Epithelial cell of proximal tubule (primary cell): ENCODE results near the gene VWA3B. TPM values are rescaled to one million over a fixed set of nuclear protein-coding genes. Genes with fewer than 3 reads are reported as not detected.

Experiments
- DNase-seq: peaks from one replicate; pipeline ENCODE4 v3.0.0-alpha.2; 2011; ENCODE audit warnings: low read depth
- H3K4me3 ChIP-seq: 2 replicates; pipeline ENCODE4 v1.5.1; 2011; ENCODE audit warnings: low read depth, mild to moderate bottlenecking, low read length
- total RNA-seq: library from RNA; depleted of rRNA; stranded (reverse); fragments of >200 nt; gene quantifications from 2 replicates; pipeline ENCODE4 v1.2.3, GENCODE V29; 2015
- TF ChIP-seq, protein P1 (sequence below): conservative IDR thresholded peaks from 2 replicates; pipeline ENCODE4 v1.5.1; 2012; ENCODE audit warnings: low read depth, mild to moderate bottlenecking, low read length

VWA3B gene
- total RNA-seq, 1 donor from 2014 or later, result not detected

GRCh38 chr2:98161186-98161585 is 74.2 kb downstream of the VWA3B start:
- TF ChIP-seq, protein P1, sequence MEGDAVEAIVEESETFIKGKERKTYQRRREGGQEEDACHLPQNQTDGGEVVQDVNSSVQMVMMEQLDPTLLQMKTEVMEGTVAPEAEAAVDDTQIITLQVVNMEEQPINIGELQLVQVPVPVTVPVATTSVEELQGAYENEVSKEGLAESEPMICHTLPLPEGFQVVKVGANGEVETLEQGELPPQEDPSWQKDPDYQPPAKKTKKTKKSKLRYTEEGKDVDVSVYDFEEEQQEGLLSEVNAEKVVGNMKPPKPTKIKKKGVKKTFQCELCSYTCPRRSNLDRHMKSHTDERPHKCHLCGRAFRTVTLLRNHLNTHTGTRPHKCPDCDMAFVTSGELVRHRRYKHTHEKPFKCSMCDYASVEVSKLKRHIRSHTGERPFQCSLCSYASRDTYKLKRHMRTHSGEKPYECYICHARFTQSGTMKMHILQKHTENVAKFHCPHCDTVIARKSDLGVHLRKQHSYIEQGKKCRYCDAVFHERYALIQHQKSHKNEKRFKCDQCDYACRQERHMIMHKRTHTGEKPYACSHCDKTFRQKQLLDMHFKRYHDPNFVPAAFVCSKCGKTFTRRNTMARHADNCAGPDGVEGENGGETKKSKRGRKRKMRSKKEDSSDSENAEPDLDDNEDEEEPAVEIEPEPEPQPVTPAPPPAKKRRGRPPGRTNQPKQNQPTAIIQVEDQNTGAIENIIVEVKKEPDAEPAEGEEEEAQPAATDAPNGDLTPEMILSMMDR, result no peak
- no peak for DNase-seq
- H3K4me3 ChIP-seq, result no peak overlapping the region

DNA sequence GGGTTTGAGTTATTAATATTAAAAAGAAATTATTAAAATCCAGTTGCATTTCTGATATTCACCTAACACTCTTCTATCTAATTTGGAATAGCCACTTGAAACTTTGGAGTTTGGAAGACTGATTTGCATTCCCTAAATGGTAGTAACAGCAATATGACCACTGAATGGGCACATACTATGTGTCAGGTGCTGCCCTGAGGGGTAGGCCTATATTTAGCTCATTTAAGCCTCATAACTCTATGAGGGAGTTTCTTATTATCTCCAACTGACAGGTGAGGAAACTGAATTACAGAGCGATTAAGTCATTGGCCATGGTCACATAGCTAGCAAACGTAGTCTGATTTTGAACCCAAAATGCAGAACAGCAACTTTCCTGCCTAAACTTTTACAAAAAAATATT is 77.3 kb downstream of the VWA3B start:
- TF ChIP-seq, protein P1, result no peak
- H3K4me3 ChIP-seq, result no peak overlapping the region

DNA sequence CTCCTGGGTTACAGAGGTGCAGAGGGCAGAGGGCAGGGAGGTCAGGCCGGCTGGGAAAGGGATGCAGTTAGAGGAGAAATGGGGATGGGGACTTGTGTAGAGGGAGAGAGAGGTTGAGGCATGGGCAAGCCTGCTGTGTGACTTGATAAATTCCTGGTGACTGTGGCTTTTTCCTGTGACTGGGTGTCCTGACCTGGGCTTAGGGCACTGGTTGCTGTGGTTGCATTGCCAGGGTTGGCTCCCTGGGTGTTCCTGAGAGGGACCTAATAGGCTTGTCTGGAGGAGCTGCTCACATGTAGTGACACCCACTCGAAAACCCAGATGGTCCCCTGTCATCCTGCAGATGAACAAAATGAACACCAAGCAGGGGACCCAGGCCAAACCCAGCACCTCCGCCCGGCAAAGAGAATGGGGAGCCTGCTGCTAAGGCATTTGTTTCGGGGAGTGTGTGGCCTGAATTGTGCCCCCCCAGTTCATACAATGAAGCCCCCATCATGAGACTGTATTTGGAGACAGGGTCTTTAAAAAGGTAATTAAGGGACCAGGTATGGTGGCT is 78.6 kb downstream of the VWA3B start:
- no peak overlapping the region for H3K4me3 ChIP-seq
- TF ChIP-seq, protein P1, result no peak
- DNase-seq, result no peak

More for the DNA sequence above, 77.3 kb downstream of the VWA3B start:
- no peak for DNase-seq

- TF ChIP-seq, protein P1, result no peak
- no peak for DNase-seq
- no peak overlapping the region for H3K4me3 ChIP-seq
Observed at GRCh38 chr2:98167916-98168315, 80.9 kb downstream of the VWA3B start.

GRCh38 chr2:98170076-98170475 is 83.1 kb downstream of the VWA3B start:
- TF ChIP-seq, protein P1, result no peak
- no peak for DNase-seq
- no peak overlapping the region for H3K4me3 ChIP-seq

DNA sequence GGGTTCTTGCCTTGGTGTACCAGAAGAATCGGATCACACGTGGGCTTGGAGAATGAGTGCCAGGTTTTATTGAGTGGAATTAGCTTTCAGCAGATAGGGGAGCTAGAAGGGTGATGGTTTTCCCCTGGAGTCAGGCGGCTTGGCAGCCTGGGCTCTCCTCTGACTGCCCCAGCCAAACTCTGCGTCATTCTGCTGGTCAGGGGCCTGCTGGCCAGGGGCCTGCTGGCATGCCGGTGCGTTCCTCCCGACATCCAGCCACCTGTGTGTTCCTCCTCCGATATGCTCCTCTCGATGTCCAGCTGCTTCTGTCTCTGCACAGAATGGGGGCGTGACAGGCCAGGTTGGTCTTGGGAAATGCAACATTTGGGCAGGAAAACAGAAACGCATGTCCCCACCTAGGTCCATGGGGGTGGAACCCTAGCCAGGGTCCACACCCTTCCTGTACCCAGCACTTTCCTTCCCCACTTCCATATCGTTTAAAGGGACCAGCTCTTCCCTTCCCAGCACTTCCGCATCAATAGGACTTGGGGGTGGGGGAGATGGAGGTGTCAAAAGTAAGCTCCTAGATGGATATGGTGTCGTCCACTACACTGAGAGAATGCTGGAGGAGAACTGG is 85.3 kb downstream of the VWA3B start:
- no peak for DNase-seq
- H3K4me3 ChIP-seq, result no peak overlapping the region
- TF ChIP-seq, protein P1, result no peak

GRCh38 chr2:98172951-98173350 is 86.0 kb downstream of the VWA3B start:
- H3K4me3 ChIP-seq, result no peak overlapping the region
- DNase-seq, result no peak
- TF ChIP-seq, protein P1, result no peak
